ENCODE results near the gene VEGFD. TPM values are rescaled to one million over a fixed set of nuclear protein-coding genes. Genes with fewer than 3 reads are reported as not detected.

The VEGFD gene
- total RNA-seq, 1 experiment from 2014 or later: 0.62 TPM

DNA sequence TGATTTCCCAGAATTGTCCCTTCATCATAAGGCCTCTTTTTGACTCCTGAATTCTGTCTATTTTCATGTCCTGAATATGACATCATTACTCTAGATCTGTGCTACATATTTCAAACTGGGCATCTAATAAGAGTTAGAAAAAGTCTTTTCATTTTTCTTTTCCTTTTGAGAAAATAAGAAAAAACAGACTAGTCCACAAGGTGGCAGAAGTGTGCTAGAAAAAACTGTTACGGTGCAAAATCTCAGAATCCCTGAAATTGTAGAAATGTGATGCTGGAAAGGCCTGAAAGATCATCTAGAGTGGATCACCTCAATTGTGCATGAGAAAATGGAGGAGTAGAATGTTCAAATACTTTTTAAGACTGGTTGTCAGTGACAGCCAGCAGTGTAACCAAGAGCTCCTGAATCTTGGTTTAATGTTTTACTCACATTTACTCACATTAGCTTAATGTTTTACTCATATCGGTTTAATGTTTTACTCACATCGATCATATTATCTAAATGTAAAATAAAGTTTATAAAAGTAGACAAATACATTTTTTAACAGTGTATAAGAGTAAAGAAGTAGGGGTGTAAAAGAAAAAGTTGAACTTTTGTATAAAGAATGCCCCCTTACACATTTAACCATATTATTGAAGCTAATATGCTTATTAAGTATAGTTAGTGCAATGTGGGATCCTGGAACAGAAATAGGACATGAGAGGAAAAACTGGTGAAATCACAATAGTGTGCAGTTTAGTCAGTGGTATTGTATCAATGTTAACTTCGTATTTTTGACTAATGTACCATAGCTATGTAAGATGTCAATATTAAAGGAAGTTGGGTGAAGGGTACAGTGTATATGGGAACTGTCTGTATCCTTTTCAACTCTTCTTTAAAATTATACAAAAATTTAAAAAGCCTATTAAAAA, 84.0 kb downstream of the VEGFD start:
- POLR2A ChIA-PET (ENCODE audit: low non-redundant PET): no interaction called here
- TF ChIP-seq, protein P1, sequence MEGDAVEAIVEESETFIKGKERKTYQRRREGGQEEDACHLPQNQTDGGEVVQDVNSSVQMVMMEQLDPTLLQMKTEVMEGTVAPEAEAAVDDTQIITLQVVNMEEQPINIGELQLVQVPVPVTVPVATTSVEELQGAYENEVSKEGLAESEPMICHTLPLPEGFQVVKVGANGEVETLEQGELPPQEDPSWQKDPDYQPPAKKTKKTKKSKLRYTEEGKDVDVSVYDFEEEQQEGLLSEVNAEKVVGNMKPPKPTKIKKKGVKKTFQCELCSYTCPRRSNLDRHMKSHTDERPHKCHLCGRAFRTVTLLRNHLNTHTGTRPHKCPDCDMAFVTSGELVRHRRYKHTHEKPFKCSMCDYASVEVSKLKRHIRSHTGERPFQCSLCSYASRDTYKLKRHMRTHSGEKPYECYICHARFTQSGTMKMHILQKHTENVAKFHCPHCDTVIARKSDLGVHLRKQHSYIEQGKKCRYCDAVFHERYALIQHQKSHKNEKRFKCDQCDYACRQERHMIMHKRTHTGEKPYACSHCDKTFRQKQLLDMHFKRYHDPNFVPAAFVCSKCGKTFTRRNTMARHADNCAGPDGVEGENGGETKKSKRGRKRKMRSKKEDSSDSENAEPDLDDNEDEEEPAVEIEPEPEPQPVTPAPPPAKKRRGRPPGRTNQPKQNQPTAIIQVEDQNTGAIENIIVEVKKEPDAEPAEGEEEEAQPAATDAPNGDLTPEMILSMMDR (conservative IDR thresholded peaks at IDR 0.05; ENCODE audit: low read depth, low read length): peak; percentile 64
- no peak for TF ChIP-seq EZH2 (IDR thresholded peaks at IDR 0.05; ENCODE audit: borderline replicate concordance, low read depth, low read length, poor library complexity, severe bottlenecking)
- H3K9me3 ChIP-seq (ENCODE audit: low read depth, low read length, poor library complexity, severe bottlenecking): no peaks in the 10 kb centered on the region
- H3K27ac ChIP-seq (ENCODE audit: low read depth, low read length, poor library complexity, severe bottlenecking): no peak overlapping the region
- CTCF ChIA-PET: interaction anchor here (1.4 kb wide), 1 partner anchor 168 kb away, joined by 10 read pairs; no protein-coding TSS in a partner anchor
- H3K4me3 ChIP-seq (ENCODE audit: low read depth, low read length, poor library complexity, severe bottlenecking): no peak overlapping the region
- no peaks in the 10 kb centered on the region for H3K36me3 ChIP-seq (ENCODE audit: insufficient read depth, low read length, poor library complexity, severe bottlenecking)
- no TSS peak for BruUV-seq (replicated peaks)
- H3K4me1 ChIP-seq (ENCODE audit: insufficient read depth, low read length, poor library complexity, severe bottlenecking): peaks cover 17% of the 10 kb centered on the region
- DNase-seq (ENCODE audit: low spot score): peak; percentile 65
- H3K27me3 ChIP-seq (replicated peaks; ENCODE audit: insufficient read depth, low read depth, low read length, poor library complexity): no peaks in the 10 kb centered on the region
- intact Hi-C loops (cut with micrococcal nuclease; ENCODE audit: unreplicated experiment): loop anchor here (1.0 to 5.0 kb wide), 2 partner anchors 168 to 267 kb away; no protein-coding TSS in a partner anchor

DNA sequence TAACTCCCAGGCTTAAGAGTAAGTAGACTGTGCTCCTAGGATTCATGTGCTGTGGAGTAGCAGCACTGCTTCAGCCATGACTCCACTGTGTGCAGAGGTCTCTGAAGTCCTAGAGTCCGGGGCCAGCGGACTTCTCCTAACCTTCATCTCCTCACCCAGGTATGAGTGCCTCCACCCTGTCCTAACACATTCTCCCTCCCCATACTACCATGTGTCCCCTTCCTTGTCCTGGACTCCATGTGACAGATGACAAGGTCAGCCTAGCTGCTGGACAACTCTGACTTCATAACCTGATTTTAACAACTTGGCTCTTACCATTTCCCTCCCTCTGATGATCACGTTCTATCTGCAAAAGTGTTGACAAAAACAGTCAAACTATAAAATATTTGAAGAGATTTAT, 85.4 kb downstream of the VEGFD start:
- no TSS peak for BruUV-seq (replicated peaks)
- no peak overlapping the region for H3K4me3 ChIP-seq (ENCODE audit: low read depth, low read length, poor library complexity, severe bottlenecking)
- ChIA-PET POLR2A (ENCODE audit: low non-redundant PET) (no interaction called here), CTCF (no interaction called here)
- H3K27me3 ChIP-seq (replicated peaks; ENCODE audit: insufficient read depth, low read depth, low read length, poor library complexity): no peaks in the 10 kb centered on the region
- peaks cover 17% of the 10 kb centered on the region for H3K4me1 ChIP-seq (ENCODE audit: insufficient read depth, low read length, poor library complexity, severe bottlenecking)
- intact Hi-C loops (cut with micrococcal nuclease; ENCODE audit: unreplicated experiment): loop anchor here (1.0 kb wide), 1 partner anchor 170 kb away; no protein-coding TSS in a partner anchor
- H3K27ac ChIP-seq (ENCODE audit: low read depth, low read length, poor library complexity, severe bottlenecking): peak overlapping the region; percentile 71
- no peak for DNase-seq (ENCODE audit: low spot score)
- no peaks in the 10 kb centered on the region for H3K9me3 ChIP-seq (ENCODE audit: low read depth, low read length, poor library complexity, severe bottlenecking)
- H3K36me3 ChIP-seq (ENCODE audit: insufficient read depth, low read length, poor library complexity, severe bottlenecking): no peaks in the 10 kb centered on the region
- TF ChIP-seq, protein P1 (conservative IDR thresholded peaks at IDR 0.05; ENCODE audit: low read depth, low read length): no peak
- TF ChIP-seq EZH2 (IDR thresholded peaks at IDR 0.05; ENCODE audit: borderline replicate concordance, low read depth, low read length, poor library complexity, severe bottlenecking): no peak

DNA sequence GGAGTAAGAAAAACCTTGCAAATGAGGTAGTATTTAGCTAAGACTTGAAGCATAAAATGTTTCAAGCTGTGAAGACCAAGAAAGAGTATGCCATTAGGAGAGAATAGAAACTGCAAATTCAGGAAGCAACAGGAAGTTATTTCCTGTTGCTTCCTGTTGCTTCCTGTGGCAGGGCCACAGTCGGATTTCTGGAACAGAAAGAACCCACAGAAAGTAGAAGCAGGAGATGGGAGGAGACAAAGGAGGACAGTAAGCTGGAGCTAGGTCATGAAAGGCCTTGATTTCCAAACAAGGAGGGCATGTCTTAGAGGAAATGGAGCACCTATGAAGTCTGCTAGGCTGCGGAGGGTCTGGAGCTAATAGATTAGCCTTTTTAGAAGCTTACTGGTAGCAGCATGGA, 86.0 kb downstream of the VEGFD start:
- Histone ChIP-seq H3K27me3 (replicated peaks; ENCODE audit: insufficient read depth, low read depth, low read length, poor library complexity) (no peaks in the 10 kb centered on the region), H3K9me3 (ENCODE audit: low read depth, low read length, poor library complexity, severe bottlenecking) (no peaks in the 10 kb centered on the region), H3K4me1 (ENCODE audit: insufficient read depth, low read length, poor library complexity, severe bottlenecking) (peaks cover 17% of the 10 kb centered on the region), H3K36me3 (ENCODE audit: insufficient read depth, low read length, poor library complexity, severe bottlenecking) (no peaks in the 10 kb centered on the region), H3K4me3 (ENCODE audit: low read depth, low read length, poor library complexity, severe bottlenecking) (no peak overlapping the region), H3K27ac (ENCODE audit: low read depth, low read length, poor library complexity, severe bottlenecking) (peak overlapping the region; percentile 71)
- peak; percentile 83 for DNase-seq (ENCODE audit: low spot score)
- BruUV-seq (replicated peaks): no TSS peak
- CTCF ChIA-PET: no interaction called here
- intact Hi-C loops (cut with micrococcal nuclease; ENCODE audit: unreplicated experiment): no loop called here
- POLR2A ChIA-PET (ENCODE audit: low non-redundant PET): no interaction called here
- TF ChIP-seq, protein P1 (conservative IDR thresholded peaks at IDR 0.05; ENCODE audit: low read depth, low read length): no peak
- TF ChIP-seq EZH2 (IDR thresholded peaks at IDR 0.05; ENCODE audit: borderline replicate concordance, low read depth, low read length, poor library complexity, severe bottlenecking): no peak

Other genes starting within 250 kb of the VEGFD start
- not detected in 2 replicates for gene ASB9, start 114.3 kb downstream of the VEGFD start, total RNA-seq (2021)
- gene ASB11, start 68.8 kb downstream of the VEGFD start, total RNA-seq (2021): 0.44 and 0.62 TPM in 2 replicates
- 16.8 and 17.4 TPM in 2 replicates for gene PIGA, start 48.9 kb downstream of the VEGFD start, total RNA-seq (2021)
- gene PIR, start 108.9 kb upstream of the VEGFD start, total RNA-seq (2021): 58.0 and 74.2 TPM in 2 replicates
- not detected in 2 replicates for gene BMX, start 116.4 kb upstream of the VEGFD start, total RNA-seq (2021)
- gene ACE2, start 216.5 kb upstream of the VEGFD start, total RNA-seq (2021): not detected in 2 replicates

Data from A673 (cell line).